Kidney tubule cell (primary cell): ENCODE measurements around the gene AQP1.

Source experiments
- DNase-seq: peaks from one replicate; pipeline ENCODE4 v3.0.0-alpha.2; 2018; ENCODE audit warnings: low spot score

Gene AQP1

GRCh38 chr7:30911561-30911969 is at the start of gene AQP1:
Gene AQP1 (plus strand): TSS chr7:30911853. CDS start chr7:30911910, 57 bp downstream.
- peak; percentile 74 for DNase-seq

GRCh38 chr7:30862995-30863705 is 48.5 kb upstream of the AQP1 start:
- DNase-seq = no peak

GRCh38 chr7:30863706-30864035 is 48.0 kb upstream of the AQP1 start:
- no peak for DNase-seq

GRCh38 chr7:30864101-30864500 is 47.6 kb upstream of the AQP1 start:
- no peak for DNase-seq

- DNase-seq = no peak
Measured at GRCh38 chr7:30865076-30865475, 46.6 kb upstream of the AQP1 start.

- no peak for DNase-seq
Measured at GRCh38 chr7:30865821-30866220, 45.8 kb upstream of the AQP1 start.

GRCh38 chr7:30866939-30867338 is 44.7 kb upstream of the AQP1 start:
- peak; percentile 8 for DNase-seq

GRCh38 chr7:30867483-30867882 is 44.2 kb upstream of the AQP1 start:
- no peak for DNase-seq

GRCh38 chr7:30869794-30870611 is 41.6 kb upstream of the AQP1 start:
- DNase-seq = no peak

GRCh38 chr7:30870821-30871518 is 40.7 kb upstream of the AQP1 start:
- no peak for DNase-seq

- DNase-seq = no peak
Measured at GRCh38 chr7:30871655-30872054, 40.0 kb upstream of the AQP1 start.

- no peak for DNase-seq
Measured at GRCh38 chr7:30873207-30873606, 38.4 kb upstream of the AQP1 start.

- no peak for DNase-seq
Measured at GRCh38 chr7:30873656-30874055, 38.0 kb upstream of the AQP1 start.

GRCh38 chr7:30874656-30875302 is 36.9 kb upstream of the AQP1 start:
- DNase-seq = peak; percentile 40

GRCh38 chr7:30877015-30877769 is 34.5 kb upstream of the AQP1 start:
- DNase-seq = no peak

GRCh38 chr7:30877993-30878392 is 33.7 kb upstream of the AQP1 start:
- DNase-seq = no peak

GRCh38 chr7:30879139-30880124 is 32.2 kb upstream of the AQP1 start:
- no peak for DNase-seq

- no peak for DNase-seq
Measured at GRCh38 chr7:30880125-30880720, 31.4 kb upstream of the AQP1 start.

GRCh38 chr7:30880941-30881340 is 30.7 kb upstream of the AQP1 start:
- no peak for DNase-seq

- DNase-seq = no peak
Measured at GRCh38 chr7:30881448-30881847, 30.2 kb upstream of the AQP1 start.
